Body of pancreas (tissue), 4 donors: ENCODE results near the gene ADGRA1. TPM values are rescaled to one million over a fixed set of nuclear protein-coding genes. Genes with fewer than 3 reads are reported as not detected.

Experiments used
- ATAC-seq: fragments of 150-250 bp; one replicate; pipeline ENCODE4 v1.9.1; 2016
- DNase-seq, 4 donors: peaks; one replicate each; pipeline ENCODE4 v3.0.0-alpha.2; 2019
- H3K27ac ChIP-seq, 4 donors: fragments of 200-600 bp; sonication (generic); 1 replicate in 3 of 4; 2 replicates in 1 of 4; pipeline versions ENCODE4 v1.5.1 to v1.6.1; 2016 to 2019; ENCODE audit warnings: mild to moderate bottlenecking in 1 of 4, mixed read lengths in 1 of 4, moderate library complexity in 1 of 4
- H3K27me3 ChIP-seq, 2 donors: fragments of 200-600 bp; sonication (generic); one replicate each; pipeline ENCODE4 v1.6.0; 2016; ENCODE audit warnings: mild to moderate bottlenecking in 1 of 2
- H3K36me3 ChIP-seq, 2 donors: fragments of 200-600 bp; sonication (generic); replicated peaks in 1 of 2; 2 replicates each; pipeline ENCODE4 v1.5.1; 2016; ENCODE audit warnings: low read depth in 2 of 2; ENCODE audit not compliant: insufficient read depth in 1 of 2
- H3K4me1 ChIP-seq: fragments of 200-600 bp; sonication (generic); one replicate; pipeline ENCODE4 v1.6.0; 2016
- H3K4me3 ChIP-seq, 2 donors: fragments of 200-600 bp; sonication (generic); 1 replicate in 1 of 2; 2 replicates in 1 of 2; pipeline ENCODE4 v1.5.1; 2016 to 2019
- H3K9me3 ChIP-seq, 3 donors: fragments of 200-600 bp; sonication (generic); 1 replicate in 2 of 3; 2 replicates in 1 of 3; pipeline ENCODE4 v1.5.1; 2016
- CTCF ChIP-seq, 7 experiments: fragments of 450-650 bp in 4 of 7; fragments of 200-600 bp in 3 of 7; sonication (generic) in 3 of 7; IDR thresholded peaks; one replicate each; pipeline ENCODE4 v1.5.1; 2016 to 2019; ENCODE audit warnings: antibody characterized with exemption in 7 of 7
- POLR2A ChIP-seq, 3 donors: fragments of 450-650 bp; IDR thresholded peaks; one replicate each; pipeline ENCODE4 v1.6.1; 2016; ENCODE audit warnings: antibody characterized with exemption in 3 of 3, mild to moderate bottlenecking in 2 of 3
- WGBS, 2 donors: methylation state at CpG; one replicate each; pipeline ENCODE4 v1.1.5; 2017; 5-methylcytosine and 5-hydroxymethylcytosine counted together
- intact Hi-C: fragments of 100-400 bp; cut with DNase I; formaldehyde crosslinking; loops from one replicate; pipeline ENCODE4 v1.15.1; 2023
- total RNA-seq, 2 donors: library from RNA; depleted of rRNA; stranded (reverse); fragments of >200 nt; gene quantifications; one replicate each; pipeline ENCODE4 v1.1.0, GENCODE V29; 2016

The ADGRA1 gene
- total RNA-seq, 2 donors from 2014 or later: under 0.01 TPM; not detected in 1

- Histone ChIP-seq H3K27ac (no peak overlapping the region), H3K4me1 (no peaks in the 10 kb centered on the region), H3K4me3 (no peak overlapping the region), H3K36me3 (no peaks in the 10 kb centered on the region), H3K27me3 (peaks cover 0 to 9% of the 10 kb centered on the region in 2 donors), H3K9me3 (no peaks in the 10 kb centered on the region)
- no peak for TF ChIP-seq CTCF (IDR thresholded peaks at IDR 0.05)
- no peak for TF ChIP-seq POLR2A (IDR thresholded peaks at IDR 0.05)
- 51 to 79% methylated on average over 13 to 27 of the region's 27 CpGs for WGBS, 2 donors
- ATAC-seq (no peak), DNase-seq (peak in 1 of 4 donors; percentile 5)
- intact Hi-C loops: no loop called here
Measured at GRCh38 chr10:133141958-133142340, 54.2 kb downstream of the ADGRA1 start.

- H3K4me1 ChIP-seq: no peaks in the 10 kb centered on the region
- 54 to 55% methylated on average over 24 of the region's 24 CpGs for WGBS, 2 donors
- H3K9me3 ChIP-seq: peaks cover 0 to 5% (median 0%) of the 10 kb centered on the region in 3 donors
- intact Hi-C loops: no loop called here
- no peak for DNase-seq
- H3K4me3 ChIP-seq: no peak overlapping the region
- TF ChIP-seq POLR2A (IDR thresholded peaks at IDR 0.05) (no peak), CTCF (IDR thresholded peaks at IDR 0.05) (no peak)
- H3K27ac ChIP-seq: no peak overlapping the region
- no peak for ATAC-seq
- no peaks in the 10 kb centered on the region for H3K36me3 ChIP-seq
- H3K27me3 ChIP-seq: peaks cover 0 to 9% of the 10 kb centered on the region in 2 donors
Measured at GRCh38 chr10:133142523-133143199, 54.9 kb downstream of the ADGRA1 start.

GRCh38 chr10:133143200-133143533, 55.4 kb downstream of the ADGRA1 start:
- H3K4me1 ChIP-seq: no peaks in the 10 kb centered on the region
- no peak overlapping the region for H3K4me3 ChIP-seq
- intact Hi-C loops: no loop called here
- 34 to 37% methylated on average over 10 of the region's 10 CpGs for WGBS, 2 donors
- no peak overlapping the region for H3K27ac ChIP-seq
- TF ChIP-seq POLR2A (IDR thresholded peaks at IDR 0.05) (no peak), CTCF (IDR thresholded peaks at IDR 0.05) (no peak)
- DNase-seq (no peak), ATAC-seq (no peak)
- H3K27me3 ChIP-seq: peaks cover 0 to 9% of the 10 kb centered on the region in 2 donors
- H3K36me3 ChIP-seq: no peaks in the 10 kb centered on the region
- peaks cover 0 to 5% (median 0%) of the 10 kb centered on the region in 3 donors for H3K9me3 ChIP-seq

- H3K9me3 ChIP-seq: peaks cover 0 to 5% (median 0%) of the 10 kb centered on the region in 3 donors
- no peak overlapping the region for H3K27ac ChIP-seq
- no peak overlapping the region for H3K4me3 ChIP-seq
- WGBS, 2 donors: 24 to 25% methylated on average over 9 of the region's 9 CpGs
- H3K36me3 ChIP-seq: no peaks in the 10 kb centered on the region
- intact Hi-C loops: no loop called here
- no peak for DNase-seq
- TF ChIP-seq POLR2A (IDR thresholded peaks at IDR 0.05): no peak
- no peak for TF ChIP-seq CTCF (IDR thresholded peaks at IDR 0.05)
- peaks cover 0 to 9% of the 10 kb centered on the region in 2 donors for H3K27me3 ChIP-seq
- H3K4me1 ChIP-seq: no peaks in the 10 kb centered on the region
- no peak for ATAC-seq
Measured at GRCh38 chr10:133143546-133143945, 55.8 kb downstream of the ADGRA1 start.

- TF ChIP-seq POLR2A (IDR thresholded peaks at IDR 0.05): no peak
- TF ChIP-seq CTCF (IDR thresholded peaks at IDR 0.05): no peak
- DNase-seq: no peak
- no peaks in the 10 kb centered on the region for H3K4me1 ChIP-seq
- no peaks in the 10 kb centered on the region for H3K36me3 ChIP-seq
- intact Hi-C loops: no loop called here
- no peak overlapping the region for H3K4me3 ChIP-seq
- ATAC-seq: no peak
- peaks cover 0 to 9% of the 10 kb centered on the region in 2 donors for H3K27me3 ChIP-seq
- no peak overlapping the region for H3K27ac ChIP-seq
- H3K9me3 ChIP-seq: peaks cover 0 to 5% (median 0%) of the 10 kb centered on the region in 3 donors
- WGBS, 2 donors: 62 to 72% methylated on average over 7 of the region's 7 CpGs
Measured at GRCh38 chr10:133144771-133145170, 57.0 kb downstream of the ADGRA1 start.
